Measurements from ENCODE around the gene PNLDC1. TPM values are rescaled to one million over a fixed set of nuclear protein-coding genes. Genes with fewer than 3 reads are reported as not detected.
A peak's percentile ranks its signal among the peaks of the same experiment; 100 is the strongest.

PNLDC1 gene
- total RNA-seq, 1 donor = not detected

- peak overlapping the region; percentile 96 for H3K4me2 ChIP-seq (ENCODE audit: insufficient read depth, low read length)
- H3K27ac ChIP-seq (ENCODE audit: low read depth, low read length) = peak overlapping the region; percentile 88
- peaks cover 35% of the 10 kb centered on the region for H3K4me1 ChIP-seq (ENCODE audit: insufficient read depth, low read length)
- peak; percentile 66 for DNase-seq (ENCODE audit: insufficient read length, low spot score, missing footprints)
- peak overlapping the region; percentile 92 for H3K4me3 ChIP-seq (ENCODE audit: insufficient read depth, low read length)
- no peak for TF ChIP-seq CTCF (IDR thresholded peaks at IDR 0.05; ENCODE audit: extremely low read depth, low read depth, low read length)
- peaks cover 3% of the 10 kb centered on the region for H4K20me1 ChIP-seq (ENCODE audit: insufficient read depth, low read length)
- peaks cover 17% of the 10 kb centered on the region for H3K79me2 ChIP-seq (ENCODE audit: insufficient read depth, low read length)
- peaks cover 31% of the 10 kb centered on the region for H3K36me3 ChIP-seq (ENCODE audit: insufficient read depth, low read length)
- H2AFZ ChIP-seq (ENCODE audit: low read length) = peak overlapping the region; percentile 69
- no peaks in the 10 kb centered on the region for H3K9me3 ChIP-seq (ENCODE audit: low read depth, low read length)
- H3K27me3 ChIP-seq (ENCODE audit: insufficient read depth, low read length) = no peaks in the 10 kb centered on the region
These were observed 37.3 kb upstream of the PNLDC1 start for GRCh38 chr6:159762681-159763293.

GRCh38 chr6:159766906-159767305 lies 33.2 kb upstream of the PNLDC1 start:
- no peak overlapping the region for H3K27ac ChIP-seq (ENCODE audit: low read depth, low read length)
- H3K4me2 ChIP-seq (ENCODE audit: insufficient read depth, low read length) = no peak overlapping the region
- DNase-seq (ENCODE audit: insufficient read length, low spot score, missing footprints) = no peak
- peaks cover 49% of the 10 kb centered on the region for H3K36me3 ChIP-seq (ENCODE audit: insufficient read depth, low read length)
- H3K27me3 ChIP-seq (ENCODE audit: insufficient read depth, low read length) = no peaks in the 10 kb centered on the region
- no peak overlapping the region for H2AFZ ChIP-seq (ENCODE audit: low read length)
- TF ChIP-seq CTCF (IDR thresholded peaks at IDR 0.05; ENCODE audit: extremely low read depth, low read depth, low read length) = no peak
- H3K79me2 ChIP-seq (ENCODE audit: insufficient read depth, low read length) = peaks cover 14% of the 10 kb centered on the region
- no peaks in the 10 kb centered on the region for H3K9me3 ChIP-seq (ENCODE audit: low read depth, low read length)
- peaks cover 7% of the 10 kb centered on the region for H3K4me1 ChIP-seq (ENCODE audit: insufficient read depth, low read length)
- no peak overlapping the region for H3K4me3 ChIP-seq (ENCODE audit: insufficient read depth, low read length)
- H4K20me1 ChIP-seq (ENCODE audit: insufficient read depth, low read length) = no peaks in the 10 kb centered on the region

- Histone ChIP-seq H3K27ac (ENCODE audit: low read depth, low read length) (no peak overlapping the region), H3K9me3 (ENCODE audit: low read depth, low read length) (no peaks in the 10 kb centered on the region), H3K4me3 (ENCODE audit: insufficient read depth, low read length) (no peak overlapping the region), H3K27me3 (ENCODE audit: insufficient read depth, low read length) (no peaks in the 10 kb centered on the region), H3K4me1 (ENCODE audit: insufficient read depth, low read length) (no peaks in the 10 kb centered on the region), H3K79me2 (ENCODE audit: insufficient read depth, low read length) (peaks cover 3% of the 10 kb centered on the region), H3K36me3 (ENCODE audit: insufficient read depth, low read length) (peaks cover 53% of the 10 kb centered on the region), H3K4me2 (ENCODE audit: insufficient read depth, low read length) (no peak overlapping the region), H4K20me1 (ENCODE audit: insufficient read depth, low read length) (no peaks in the 10 kb centered on the region), H2AFZ (ENCODE audit: low read length) (no peak overlapping the region)
- TF ChIP-seq CTCF (IDR thresholded peaks at IDR 0.05; ENCODE audit: extremely low read depth, low read depth, low read length) = no peak
- no peak for DNase-seq (ENCODE audit: insufficient read length, low spot score, missing footprints)
These were observed 30.6 kb upstream of the PNLDC1 start for GRCh38 chr6:159769470-159769869.

GRCh38 chr6:159772196-159772595 lies 27.9 kb upstream of the PNLDC1 start:
- no peak overlapping the region for H3K4me3 ChIP-seq (ENCODE audit: insufficient read depth, low read length)
- no peaks in the 10 kb centered on the region for H3K27me3 ChIP-seq (ENCODE audit: insufficient read depth, low read length)
- H3K36me3 ChIP-seq (ENCODE audit: insufficient read depth, low read length) = peaks cover 56% of the 10 kb centered on the region
- H4K20me1 ChIP-seq (ENCODE audit: insufficient read depth, low read length) = no peaks in the 10 kb centered on the region
- no peak overlapping the region for H2AFZ ChIP-seq (ENCODE audit: low read length)
- no peak for TF ChIP-seq CTCF (IDR thresholded peaks at IDR 0.05; ENCODE audit: extremely low read depth, low read depth, low read length)
- no peaks in the 10 kb centered on the region for H3K9me3 ChIP-seq (ENCODE audit: low read depth, low read length)
- no peak for DNase-seq (ENCODE audit: insufficient read length, low spot score, missing footprints)
- H3K4me2 ChIP-seq (ENCODE audit: insufficient read depth, low read length) = no peak overlapping the region
- no peaks in the 10 kb centered on the region for H3K4me1 ChIP-seq (ENCODE audit: insufficient read depth, low read length)
- H3K79me2 ChIP-seq (ENCODE audit: insufficient read depth, low read length) = no peaks in the 10 kb centered on the region
- no peak overlapping the region for H3K27ac ChIP-seq (ENCODE audit: low read depth, low read length)

All from osteoblast (primary cell).